CD14-positive monocyte (primary cell): ENCODE measurements around the gene TBC1D9B. TPM values are rescaled to one million over a fixed set of nuclear protein-coding genes. Genes with fewer than 3 reads are reported as not detected.
A peak's percentile ranks its signal among the peaks of the same experiment; 100 is the strongest.

ENCODE experiments used
- DNase-seq, 3 donors: peaks; one replicate each; pipeline ENCODE4 v3.0.0-alpha.2; 2011 to 2022
- H2AFZ ChIP-seq: 2 replicates; pipeline ENCODE4 v1.6.0; 2012; ENCODE audit warnings: mild to moderate bottlenecking, low read depth, low read length, inconsistent platforms; ENCODE audit not compliant: insufficient read depth, poor library complexity, severe bottlenecking
- H3K27ac ChIP-seq, 2 donors: 1 replicate in 1 of 2; 2 replicates in 1 of 2; pipeline ENCODE4 v1.5.1; 2012 to 2013; ENCODE audit warnings: low read length in 2 of 2, control low read depth in 1 of 2, inconsistent platforms in 1 of 2, low read depth in 1 of 2, mild to moderate bottlenecking in 1 of 2
- H3K27me3 ChIP-seq, 2 donors: one replicate each; pipeline versions ENCODE4 v1.6.0 to v1.6.1; 2011 to 2013; ENCODE audit warnings: low read length in 2 of 2; ENCODE audit not compliant: control insufficient read depth in 2 of 2, insufficient read depth in 2 of 2
- H3K36me3 ChIP-seq, 2 donors: replicated peaks in 1 of 2; 1 replicate in 1 of 2; 2 replicates in 1 of 2; pipeline versions ENCODE4 v1.5.1 to v1.6.1; 2012 to 2013; ENCODE audit warnings: low read length in 2 of 2, control low read depth in 1 of 2, inconsistent platforms in 1 of 2, mild to moderate bottlenecking in 1 of 2; ENCODE audit not compliant: insufficient read depth in 2 of 2, control insufficient read depth in 1 of 2
- H3K4me1 ChIP-seq, 2 donors: 1 replicate in 1 of 2; 2 replicates in 1 of 2; pipeline versions ENCODE4 v1.5.1 to v1.6.1; 2012 to 2013; ENCODE audit warnings: low read length in 2 of 2, control low read depth in 1 of 2, inconsistent platforms in 1 of 2, mild to moderate bottlenecking in 1 of 2, moderate library complexity in 1 of 2; ENCODE audit not compliant: insufficient read depth in 2 of 2, control insufficient read depth in 1 of 2
- H3K4me2 ChIP-seq: replicated peaks from 2 replicates; pipeline ENCODE3; 2012; ENCODE audit warnings: low read length, moderate library complexity, mild to moderate bottlenecking; ENCODE audit not compliant: poor library complexity, severe bottlenecking; ENCODE audit errors: extremely low read depth
- H3K4me3 ChIP-seq, 3 experiments: fragments of 200-600 bp in 1 of 3; sonication (generic) in 1 of 3; replicated peaks in 1 of 3; 1 replicate in 2 of 3; 2 replicates in 1 of 3; pipeline ENCODE4 v1.5.1; 2011 to 2013; ENCODE audit warnings: low read length in 3 of 3, mild to moderate bottlenecking in 3 of 3, control low read depth in 2 of 3, low read depth in 2 of 3, inconsistent platforms in 1 of 3, moderate library complexity in 1 of 3
- H3K79me2 ChIP-seq: 2 replicates; pipeline ENCODE4 v1.6.0; 2012; ENCODE audit warnings: mild to moderate bottlenecking, control low read depth, inconsistent platforms, low read length, moderate library complexity; ENCODE audit not compliant: insufficient read depth
- H3K9ac ChIP-seq: 2 replicates; pipeline ENCODE4 v1.6.0; 2017; ENCODE audit warnings: low read length, mild to moderate bottlenecking; ENCODE audit not compliant: insufficient read depth, poor library complexity, severe bottlenecking
- H3K9me3 ChIP-seq, 2 donors: replicated peaks in 1 of 2; 1 replicate in 1 of 2; 2 replicates in 1 of 2; pipeline versions ENCODE4 v1.5.1 to v1.6.1; 2012 to 2013; ENCODE audit warnings: low read length in 2 of 2, control low read depth in 1 of 2; ENCODE audit not compliant: control insufficient read depth in 1 of 2, insufficient read depth in 1 of 2
- H4K20me1 ChIP-seq: 2 replicates; pipeline ENCODE4 v1.6.0; 2012; ENCODE audit warnings: mild to moderate bottlenecking, low read length, control low read depth, moderate library complexity; ENCODE audit not compliant: insufficient read depth
- H3K27ac Mint-ChIP-seq, 7 donors: one replicate each; pipeline ENCODE4 v1.8.0; 2020; ENCODE audit warnings: mild to moderate bottlenecking in 7 of 7, mixed read lengths in 7 of 7, moderate library complexity in 6 of 7, inconsistent platforms in 2 of 7
- H3K27me3 Mint-ChIP-seq, 3 donors: one replicate each; pipeline ENCODE4 v1.8.0; 2021 to 2022; ENCODE audit warnings: low read depth in 3 of 3, mild to moderate bottlenecking in 3 of 3, mixed read lengths in 3 of 3, moderate library complexity in 3 of 3, inconsistent platforms in 1 of 3
- H3K36me3 Mint-ChIP-seq, 2 donors: one replicate each; pipeline ENCODE4 v1.8.0; 2020; ENCODE audit warnings: mixed read lengths in 2 of 2, inconsistent platforms in 1 of 2, mild to moderate bottlenecking in 1 of 2
- H3K4me1 Mint-ChIP-seq: one replicate; pipeline ENCODE4 v1.8.0; 2020; ENCODE audit warnings: mild to moderate bottlenecking, mixed read lengths
- H3K4me3 Mint-ChIP-seq, 2 donors: one replicate each; pipeline ENCODE4 v1.8.0; 2020; ENCODE audit warnings: mild to moderate bottlenecking in 2 of 2, mixed read lengths in 2 of 2, moderate library complexity in 1 of 2
- H3K9me3 Mint-ChIP-seq, 7 donors: one replicate each; pipeline ENCODE4 v1.8.0; 2020 to 2022; ENCODE audit warnings: mixed read lengths in 7 of 7, mild to moderate bottlenecking in 6 of 7, moderate library complexity in 6 of 7, inconsistent platforms in 2 of 7
- CTCF ChIP-seq: fragments of 200-600 bp; IDR thresholded peaks from one replicate; pipeline ENCODE4 v1.8.0; 2022; ENCODE audit warnings: antibody characterized with exemption, mild to moderate bottlenecking
- WGBS: methylation state at CpG from one replicate; pipeline ENCODE4 v1.1.5; 2013; ENCODE audit warnings: missing lambda C conversion rate; ENCODE audit not compliant: insufficient coverage; 5-methylcytosine and 5-hydroxymethylcytosine counted together
- intact Hi-C, 2 donors: fragments of 100-400 bp; cut with micrococcal nuclease; formaldehyde crosslinking; loops; one replicate each; pipeline versions ENCODE4 v1.15.0 to v1.15.1; 2023
- polyA plus RNA-seq, 3 donors: library from polyadenylated mRNA; depleted of rRNA in 1 of 3; unstranded in 2 of 3; stranded (reverse) in 1 of 3; fragments of 300-500 nt in 2 of 3; fragments of >200 nt in 1 of 3; fragmentation: Illumina TruSeq in 2 of 3; gene quantifications; 1 replicate in 2 of 3; 2 replicates in 1 of 3; pipeline ENCODE4 v1.2.3, GENCODE V29; 2012 to 2021

TBC1D9B gene
- polyA plus RNA-seq, 3 donors: 13.4 to 116 (median 26.3) TPM

DNA sequence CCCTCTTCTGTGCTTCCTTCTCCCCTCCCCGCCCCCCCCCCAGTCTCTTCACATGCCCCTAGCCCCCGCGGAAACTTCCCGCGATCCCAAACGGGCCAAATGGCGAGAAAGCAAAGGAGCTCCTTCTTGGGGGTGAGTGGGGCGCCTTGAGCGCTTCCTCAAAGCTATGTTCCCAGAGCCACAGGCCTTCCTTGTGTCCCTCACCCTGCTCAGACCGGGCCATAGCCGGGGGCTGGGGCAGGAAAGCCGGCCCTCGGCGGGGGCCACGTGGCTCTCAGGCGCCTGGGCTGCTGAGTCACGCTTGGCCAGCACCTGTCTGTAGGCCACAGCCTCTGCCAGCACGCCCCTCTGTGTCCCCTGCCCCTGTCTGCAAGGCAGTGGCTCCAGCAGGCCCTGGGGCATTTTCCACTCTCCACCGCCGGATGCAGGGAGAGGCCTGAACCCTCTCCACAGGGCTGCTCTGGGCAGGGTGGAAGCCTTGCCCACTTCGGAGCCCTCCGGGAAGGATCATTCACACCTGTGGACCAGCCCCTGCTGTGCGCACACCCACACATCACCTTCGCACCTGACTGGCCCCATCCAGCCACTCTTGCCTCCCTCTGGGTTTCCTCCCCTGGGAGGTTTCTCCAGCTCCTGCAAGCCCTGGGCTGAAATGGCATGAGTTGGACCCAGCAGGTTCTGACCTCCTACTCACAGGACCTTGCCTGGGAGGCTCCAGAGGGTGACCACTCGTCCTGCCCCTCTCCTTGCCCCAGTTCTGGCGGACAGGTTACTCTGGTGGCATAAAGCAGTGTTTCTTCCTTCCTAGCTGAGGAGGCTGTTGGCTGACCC is 88.2 kb downstream of the TBC1D9B start:
- peaks cover 21 to 22% of the 10 kb centered on the region in 2 donors for H3K36me3 ChIP-seq
- H3K9ac ChIP-seq: peak overlapping the region; percentile 100
- peak overlapping the region; percentile 90 to 98 for H3K27ac ChIP-seq
- H3K79me2 ChIP-seq: peaks cover 43% of the 10 kb centered on the region
- H3K9me3 ChIP-seq: no peaks in the 10 kb centered on the region
- intact Hi-C loops: loop anchor here (1.0 to 10.0 kb wide), 5 partner anchors 13 to 195 kb away; partner anchors contain the start of genes HNRNPH1 (in 1 of the 2) and MGAT4B (in 1 of the 2)
- no peaks in the 10 kb centered on the region for H3K27me3 ChIP-seq
- peaks cover 38% of the 10 kb centered on the region for H4K20me1 ChIP-seq
- peak overlapping the region; percentile 96 for H3K4me2 ChIP-seq
- H3K4me1 ChIP-seq: peaks cover 51 to 69% of the 10 kb centered on the region in 2 donors
- H3K27ac Mint-ChIP-seq: peak overlapping the region; percentile 89 to 96 (median 95)
- peak overlapping the region in 2 of 3 experiments; percentile 87 to 99 for H3K4me3 ChIP-seq
- H3K4me3 Mint-ChIP-seq: peak overlapping the region; percentile 78 to 82
- 31% methylated on average over 21 of the region's 26 CpGs for WGBS
- no peak for TF ChIP-seq CTCF
- peaks cover 0 to 3% (median 0%) of the 10 kb centered on the region in 7 donors for H3K9me3 Mint-ChIP-seq
- H3K4me1 Mint-ChIP-seq: peaks cover 53% of the 10 kb centered on the region
- DNase-seq: peak; percentile 69 to 82 (median 73)
- H3K36me3 Mint-ChIP-seq: peaks cover 29 to 33% of the 10 kb centered on the region in 2 donors
- H2AFZ ChIP-seq: peak overlapping the region; percentile 59
- peaks cover 9 to 18% (median 18%) of the 10 kb centered on the region in 3 donors for H3K27me3 Mint-ChIP-seq

- Mint-ChIP-seq H3K9me3 (peaks cover 0 to 3% (median 0%) of the 10 kb centered on the region in 7 donors), H3K36me3 (peaks cover 25 to 30% of the 10 kb centered on the region in 2 donors), H3K27me3 (peaks cover 9 to 18% (median 18%) of the 10 kb centered on the region in 3 donors), H3K27ac (peak overlapping the region; percentile 89 to 96 (median 95)), H3K4me3 (peak overlapping the region; percentile 78 to 82), H3K4me1 (peaks cover 49% of the 10 kb centered on the region)
- H3K4me1 ChIP-seq: peaks cover 51 to 63% of the 10 kb centered on the region in 2 donors
- H3K9ac ChIP-seq: peak overlapping the region; percentile 100
- 0% methylated on average over 20 of the region's 35 CpGs for WGBS
- H3K27ac ChIP-seq: peak overlapping the region; percentile 90 to 98
- no peaks in the 10 kb centered on the region for H3K9me3 ChIP-seq
- intact Hi-C loops: loop anchor here in 1 of 2 donors (1.0 kb wide), 1 partner anchor 120 kb away; no protein-coding TSS in a partner anchor
- DNase-seq: peak; percentile 96 to 99 (median 99)
- peak overlapping the region; percentile 96 for H3K4me2 ChIP-seq
- peaks cover 31% of the 10 kb centered on the region for H4K20me1 ChIP-seq
- peaks cover 14 to 15% of the 10 kb centered on the region in 2 donors for H3K36me3 ChIP-seq
- TF ChIP-seq CTCF: no peak
- H3K79me2 ChIP-seq: peaks cover 36% of the 10 kb centered on the region
- no peaks in the 10 kb centered on the region for H3K27me3 ChIP-seq
- H2AFZ ChIP-seq: peak overlapping the region; percentile 59
- H3K4me3 ChIP-seq: peak overlapping the region in 2 of 3 experiments; percentile 35 to 99
These were observed 88.9 kb downstream of the TBC1D9B start for GRCh38 chr5:179818746-179819295.
